GM12878 (cell line): ENCODE results near the gene SPTLC3. TPM values are rescaled to one million over a fixed set of nuclear protein-coding genes. Genes with fewer than 3 reads are reported as not detected.

Source experiments
- ATAC-seq: fragments of 200-7000 bp; cut with Tn5 transposase; 3 replicates; pipeline ENCODE4 v1.9.1; 2020; ENCODE audit warnings: mild to moderate bottlenecking, moderate library complexity
- BruUV-seq: library from RNA; stranded (reverse); fragments of 400-500 nt; replicated peaks from 2 replicates; lab custom pipeline; 2021; lab: Mats Ljungman, UMichigan
- CTCF ChIA-PET: fragments of 300-600 bp; sonication (Branson Sonifier 250); formaldehyde crosslinking; extraction: SDS; loops from one replicate; lab custom pipeline; 2021; ENCODE audit warnings: inconsistent platforms; lab: Yijun Ruan, JAX
- POLR2A ChIA-PET: fragments of 350-600 bp; formaldehyde crosslinking; extraction: SDS; loops from one replicate; lab custom pipeline; 2021; ENCODE audit warnings: inconsistent platforms; lab: Charles Lee
- RAD21 ChIA-PET: fragments of 300-600 bp; sonication (Branson Sonifier 250); formaldehyde crosslinking; loops from one replicate; lab custom pipeline; 2023; ENCODE audit warnings: antibody characterized with exemption; ENCODE audit not compliant: unreplicated experiment; lab: Charles Lee
- SMC1A ChIA-PET: fragments of 300-600 bp; sonication (Branson Sonifier 250); formaldehyde crosslinking; loops from one replicate; lab custom pipeline; 2023; ENCODE audit not compliant: unreplicated experiment, uncharacterized antibody; lab: Charles Lee
- DNase-seq: peaks from one replicate; pipeline ENCODE4 v3.0.0-alpha.2; 2011; ENCODE audit warnings: low read depth, low spot score
- FAIRE-seq: peaks from 3 replicates; lab custom pipeline; 2011; peaks lifted over from hg19 to GRCh38; lab: Jason Lieb, UNC
- H2AFZ ChIP-seq: 2 replicates; pipeline ENCODE4 v1.6.0; 2011; ENCODE audit warnings: low read depth, low read length, control low read depth; ENCODE audit not compliant: control insufficient read depth
- H3K27ac ChIP-seq: 2 replicates; pipeline ENCODE4 v1.5.1; 2011; ENCODE audit warnings: control low read depth; ENCODE audit not compliant: control insufficient read depth, insufficient read depth
- H3K27me3 ChIP-seq, 2 experiments: replicated peaks in 1 of 2; 2 replicates each; pipeline versions ENCODE4 v1.6.0 to v1.6.1; 2011; ENCODE audit warnings: low read length in 1 of 2; ENCODE audit not compliant: control insufficient read depth in 2 of 2, insufficient read depth in 2 of 2
- H3K36me3 ChIP-seq, 2 experiments: 2 replicates each; pipeline ENCODE4 v1.5.1; 2011; ENCODE audit warnings: low read length in 1 of 2; ENCODE audit not compliant: control insufficient read depth in 2 of 2, insufficient read depth in 2 of 2
- H3K4me1 ChIP-seq: 2 replicates; pipeline ENCODE4 v1.6.1; 2011; ENCODE audit warnings: mild to moderate bottlenecking, low read length, moderate library complexity, mixed read lengths; ENCODE audit not compliant: control insufficient read depth, insufficient read depth
- H3K4me2 ChIP-seq: 2 replicates; pipeline ENCODE4 v1.6.0; 2011; ENCODE audit warnings: control low read depth; ENCODE audit not compliant: control insufficient read depth, insufficient read depth
- H3K4me3 ChIP-seq: fragments of 200-600 bp; sonication (generic); 2 replicates; pipeline ENCODE4 v1.5.1; 2016
- H3K79me2 ChIP-seq: 2 replicates; pipeline ENCODE4 v1.6.0; 2011; ENCODE audit warnings: low read length; ENCODE audit not compliant: control insufficient read depth, insufficient read depth
- H3K9ac ChIP-seq: 2 replicates; pipeline ENCODE4 v1.8.0; 2011; ENCODE audit warnings: low read length, control low read depth, mixed read lengths; ENCODE audit not compliant: control insufficient read depth, insufficient read depth
- H3K9me3 ChIP-seq: replicated peaks from 3 replicates; pipeline ENCODE4 v1.5.1; 2011; ENCODE audit warnings: mild to moderate bottlenecking, low read length; ENCODE audit not compliant: control insufficient read depth, insufficient read depth
- H4K20me1 ChIP-seq: 2 replicates; pipeline ENCODE4 v1.6.0; 2011; ENCODE audit not compliant: control insufficient read depth, insufficient read depth
- BCL11A ChIP-seq: IDR thresholded peaks from 2 replicates; pipeline ENCODE4 v1.6.1; 2011; ENCODE audit warnings: low read depth, low read length
- DPF2 ChIP-seq: fragments of 450-650 bp; IDR thresholded peaks from 2 replicates; pipeline ENCODE4 v1.6.1; 2017; ENCODE audit warnings: mild to moderate bottlenecking
- FOXK2 ChIP-seq: fragments of 450-650 bp; IDR thresholded peaks from 2 replicates; pipeline ENCODE4 v1.6.1; 2017; ENCODE audit warnings: mild to moderate bottlenecking, moderate library complexity
- HDAC6 ChIP-seq: fragments of 200-600 bp; sonication (generic); IDR thresholded peaks from one replicate; pipeline ENCODE4 v1.8.0; 2017; ENCODE audit warnings: antibody characterized with exemption; ENCODE audit not compliant: unreplicated experiment
- IKZF1 ChIP-seq: fragments of 450-650 bp; conservative IDR thresholded peaks from 2 replicates; pipeline ENCODE4 v1.6.1; 2017; ENCODE audit warnings: antibody characterized with exemption, mild to moderate bottlenecking
- IRF4 ChIP-seq: IDR thresholded peaks from 2 replicates; pipeline ENCODE4 v1.6.1; 2011; ENCODE audit warnings: low read depth, low read length
- JUNB ChIP-seq: IDR thresholded peaks from 2 replicates; pipeline ENCODE4 v1.6.1; 2016; ENCODE audit warnings: antibody characterized with exemption, mild to moderate bottlenecking
- JUND ChIP-seq: IDR thresholded peaks from 2 replicates; pipeline ENCODE4 v1.6.1; 2012; ENCODE audit warnings: low read depth, mild to moderate bottlenecking, low read length, improper control_type of control experiment, moderate library complexity
- MTA2 ChIP-seq: fragments of 450-650 bp; IDR thresholded peaks from 2 replicates; pipeline ENCODE4 v1.6.1; 2016; ENCODE audit warnings: low read depth, mild to moderate bottlenecking, moderate library complexity
- NFYB ChIP-seq: IDR thresholded peaks from 2 replicates; pipeline ENCODE4 v1.6.1; 2011; ENCODE audit warnings: low read depth, mild to moderate bottlenecking, low read length, improper control_type of control experiment, moderate library complexity; ENCODE audit not compliant: insufficient read depth
- TCF12 ChIP-seq: IDR thresholded peaks from 2 replicates; pipeline ENCODE4 v1.6.1; 2011; ENCODE audit warnings: low read depth, mild to moderate bottlenecking, low read length
- WGBS: methylation state at CpG from one replicate; pipeline ENCODE4 v1.1.6; 2016; ENCODE audit warnings: low lambda C conversion rate; ENCODE audit not compliant: insufficient replicate concordance, insufficient coverage; ENCODE audit errors: missing lambda C conversion rate; 5-methylcytosine and 5-hydroxymethylcytosine counted together
- in situ Hi-C: fragments of 300-500 bp; cut with MboI; formaldehyde crosslinking; loops from 9 replicates; pipeline ENCODE4 v1.14.3; 2018; ENCODE audit warnings: mixed read lengths
- intact Hi-C: fragments of 100-400 bp; cut with micrococcal nuclease; formaldehyde crosslinking; loops from one replicate; pipeline ENCODE4 v1.14.2; 2022; ENCODE audit not compliant: unreplicated experiment
- polyA plus RNA-seq, 11 experiments: library from polyadenylated mRNA; depleted of rRNA in 4 of 11; unstranded in 6 of 11; stranded (reverse) in 5 of 11; fragments of >200 nt; fragmentation: Nextera tagmentation in 4 of 11; fragmentation: Illumina TruSeq in 1 of 11; extraction: Ambion mirVana in 4 of 11; extraction: Trizol in 1 of 11; gene quantifications; 1 replicate in 1 of 11; 2 replicates in 10 of 11; pipeline versions ENCODE4 v1.2.1 to v1.2.3, GENCODE V29; 2011 to 2016; ENCODE audit warnings: inconsistent platforms in 2 of 11, missing spikeins in 2 of 11, low read depth in 1 of 11
- total RNA-seq, 4 experiments: library from RNA; depleted of rRNA in 3 of 4; stranded (reverse); fragments of >200 nt in 3 of 4; fragmentation: Illumina TruSeq in 1 of 4; extraction: Trizol in 1 of 4; gene quantifications; 2 replicates each; pipeline versions ENCODE4 v1.2.1 to v1.2.3, GENCODE V29; 2013 to 2021
- TF ChIP-seq, protein P1 (sequence below): IDR thresholded peaks from 2 replicates; pipeline ENCODE4 v1.6.1; 2012; ENCODE audit warnings: low read length, inconsistent platforms

Gene SPTLC3
- total and polyA plus RNA-seq, 10 of the 15 experiments (the other 5 are each of a cell fraction or from before 2014, with no cell fraction given) = 0.04 to 0.29 (median 0.06) TPM; not detected in 7

DNA sequence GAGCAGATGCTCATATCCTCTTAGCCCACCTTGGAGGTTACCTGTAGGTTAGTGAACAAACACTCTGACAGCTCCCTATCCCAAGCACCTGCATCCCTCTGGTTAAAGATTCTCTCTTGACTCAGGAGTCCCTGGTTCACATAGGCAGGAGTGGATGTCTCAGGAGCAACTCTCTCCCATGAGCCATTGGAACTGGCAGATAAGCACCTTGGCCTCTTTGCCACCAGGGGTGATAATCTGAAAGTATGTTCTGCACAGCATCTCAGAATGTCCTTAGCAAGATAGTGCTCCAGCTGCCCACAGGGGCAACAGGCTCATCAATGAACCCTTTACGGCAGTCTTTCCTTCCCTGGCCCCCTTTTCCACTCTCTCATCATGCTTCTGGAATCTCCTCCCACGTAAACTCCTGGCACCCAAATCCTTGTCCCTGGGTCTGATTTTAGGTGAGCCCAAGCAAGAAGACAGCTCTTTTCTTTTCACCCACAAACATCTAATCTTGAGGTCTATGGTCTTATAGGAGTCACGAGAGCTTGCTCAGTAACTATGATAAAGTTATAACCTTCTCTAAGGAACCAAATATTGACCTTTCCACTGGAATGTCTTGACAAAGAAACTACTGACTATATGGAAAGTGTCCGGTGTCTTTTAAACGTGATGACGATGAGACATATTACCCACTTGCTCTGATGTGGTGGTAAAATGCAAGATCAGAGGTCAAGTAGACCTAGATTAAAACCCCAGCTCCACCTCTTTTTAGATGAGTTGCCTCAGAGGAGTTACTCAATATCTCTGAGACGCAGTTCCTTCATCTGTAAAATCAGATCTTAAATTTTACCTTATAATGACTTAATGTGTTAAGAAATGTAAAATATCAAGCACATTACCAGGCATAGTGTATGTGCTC is 172.5 kb downstream of the SPTLC3 start (continued):
- no peak for TF ChIP-seq TCF12
- no peak for TF ChIP-seq JUND
- TF ChIP-seq, protein P1, sequence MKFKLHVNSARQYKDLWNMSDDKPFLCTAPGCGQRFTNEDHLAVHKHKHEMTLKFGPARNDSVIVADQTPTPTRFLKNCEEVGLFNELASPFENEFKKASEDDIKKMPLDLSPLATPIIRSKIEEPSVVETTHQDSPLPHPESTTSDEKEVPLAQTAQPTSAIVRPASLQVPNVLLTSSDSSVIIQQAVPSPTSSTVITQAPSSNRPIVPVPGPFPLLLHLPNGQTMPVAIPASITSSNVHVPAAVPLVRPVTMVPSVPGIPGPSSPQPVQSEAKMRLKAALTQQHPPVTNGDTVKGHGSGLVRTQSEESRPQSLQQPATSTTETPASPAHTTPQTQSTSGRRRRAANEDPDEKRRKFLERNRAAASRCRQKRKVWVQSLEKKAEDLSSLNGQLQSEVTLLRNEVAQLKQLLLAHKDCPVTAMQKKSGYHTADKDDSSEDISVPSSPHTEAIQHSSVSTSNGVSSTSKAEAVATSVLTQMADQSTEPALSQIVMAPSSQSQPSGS = no peak

- Histone ChIP-seq H3K27ac (no peak overlapping the region), H3K27me3 (no peaks in the 10 kb centered on the region; a peak in 1 of 4 replicates), H4K20me1 (no peaks in the 10 kb centered on the region), H3K9me3 (no peaks in the 10 kb centered on the region), H3K79me2 (no peaks in the 10 kb centered on the region), H3K9ac (no peak overlapping the region), H3K36me3 (no peaks in the 10 kb centered on the region), H3K4me2 (no peak overlapping the region), H3K4me1 (no peaks in the 10 kb centered on the region), H2AFZ (no peak overlapping the region), H3K4me3 (no peak overlapping the region)
- ChIA-PET POLR2A (no interaction called here), RAD21 (no interaction called here), SMC1A (interaction anchor here (0.7 kb wide), 1 partner anchor 9 kb away, joined by 3 read pairs; no protein-coding TSS in a partner anchor), CTCF (interaction anchor here (1.1 kb wide), 1 partner anchor 119 kb away, joined by 3 read pairs; no protein-coding TSS in a partner anchor)
- no TSS peak for BruUV-seq
- no peak for DNase-seq
- peak; percentile 75 for ATAC-seq
- in situ Hi-C loops (no loop called here), intact Hi-C loops (no loop called here)
- TF ChIP-seq IKZF1 (peak; percentile 30; the same call in 1 of the 2 replicates), FOXK2 (no peak), JUNB (peak; percentile 80), DPF2 (0 out of 2 replicates have a peak, but pooled peaks have one; percentile 16), NFYB (no peak), HDAC6 (no peak), BCL11A (peak; percentile 85), MTA2 (peak; percentile 41; the same call in 1 of the 2 replicates), IRF4 (peak; percentile 58; the same call in 1 of the 2 replicates)
- FAIRE-seq = no peak
- 0% methylated on average over 1 of the region's 1 CpG for WGBS
Observed at GRCh38 chr20:13183005-13183404, 174.2 kb downstream of the SPTLC3 start.
